CD4-positive, alpha-beta T cell (primary cell): ENCODE results near the gene GAS2. TPM values are rescaled to one million over a fixed set of nuclear protein-coding genes. Genes with fewer than 3 reads are reported as not detected.

Experiments used
- ATAC-seq: fragments of 200-7000 bp; cut with Tn5 transposase; one replicate; pipeline ENCODE4 v1.10.0; 2022; ENCODE audit warnings: mild to moderate bottlenecking; ENCODE audit not compliant: poor library complexity
- CTCF ChIA-PET: fragments of 350-600 bp; sonication (Branson Sonifier 250); formaldehyde crosslinking; loops from one replicate; lab custom pipeline; 2021; ENCODE audit warnings: antibody characterized with exemption, inconsistent platforms; lab: Charles Lee
- POLR2A ChIA-PET: fragments of 350-600 bp; sonication (Branson Sonifier 250); formaldehyde crosslinking; loops from one replicate; lab custom pipeline; 2021; ENCODE audit warnings: antibody characterized with exemption, inconsistent platforms; lab: Charles Lee
- DNase-seq, 14 experiments: peaks; one replicate each; pipeline ENCODE4 v3.0.0-alpha.2; 2013 to 2020; ENCODE audit warnings: mixed read lengths in 2 of 14
- H3K27ac ChIP-seq, 2 donors: one replicate each; pipeline versions ENCODE4 v1.5.1 to v1.7.0; 2013; ENCODE audit warnings: low read length in 2 of 2, low read depth in 1 of 2, mild to moderate bottlenecking in 1 of 2
- H3K27me3 ChIP-seq, 2 experiments: 1 replicate in 1 of 2; 2 replicates in 1 of 2; pipeline versions ENCODE4 v1.6.1 to v1.7.0; 2013; ENCODE audit warnings: low read length in 2 of 2, control low read depth in 1 of 2, mild to moderate bottlenecking in 1 of 2, moderate library complexity in 1 of 2; ENCODE audit not compliant: insufficient read depth in 2 of 2, control insufficient read depth in 1 of 2
- H3K36me3 ChIP-seq: one replicate; pipeline ENCODE4 v1.6.1; 2013; ENCODE audit warnings: low read length, control low read depth; ENCODE audit not compliant: insufficient read depth
- H3K4me1 ChIP-seq: one replicate; pipeline ENCODE4 v1.6.1; 2013; ENCODE audit warnings: low read length, control low read depth; ENCODE audit not compliant: insufficient read depth
- H3K4me3 ChIP-seq: one replicate; pipeline ENCODE4 v1.5.1; 2013; ENCODE audit warnings: mild to moderate bottlenecking, low read length, moderate library complexity
- H3K9me3 ChIP-seq, 2 experiments: 1 replicate in 1 of 2; 2 replicates in 1 of 2; pipeline versions ENCODE4 v1.6.1 to v1.7.0; 2013; ENCODE audit warnings: low read length in 2 of 2, mild to moderate bottlenecking in 2 of 2, control low read depth in 1 of 2, moderate library complexity in 1 of 2; ENCODE audit not compliant: control insufficient read depth in 1 of 2, insufficient read depth in 1 of 2
- H3K27ac Mint-ChIP-seq: one replicate; pipeline ENCODE4 v1.8.0; 2020; ENCODE audit warnings: mixed read lengths
- H3K27me3 Mint-ChIP-seq: one replicate; pipeline ENCODE4 v1.8.0; 2021; ENCODE audit warnings: mixed read lengths
- H3K36me3 Mint-ChIP-seq: one replicate; pipeline ENCODE4 v1.8.0; 2021; ENCODE audit warnings: low read depth, mixed read lengths
- H3K4me1 Mint-ChIP-seq: one replicate; pipeline ENCODE4 v1.8.0; 2021; ENCODE audit warnings: low read depth, mixed read lengths
- H3K4me3 Mint-ChIP-seq: one replicate; pipeline ENCODE4 v1.8.0; 2020; ENCODE audit warnings: mild to moderate bottlenecking, mixed read lengths
- H3K9me3 Mint-ChIP-seq: one replicate; pipeline ENCODE4 v1.8.0; 2020; ENCODE audit warnings: mixed read lengths
- CTCF ChIP-seq: fragments of 200-600 bp; IDR thresholded peaks from one replicate; pipeline ENCODE4 v1.8.0; 2022; ENCODE audit warnings: antibody characterized with exemption, mild to moderate bottlenecking
- intact Hi-C, 2 experiments: fragments of 100-400 bp; cut with DNase I in 1 of 2; cut with micrococcal nuclease in 1 of 2; formaldehyde crosslinking; loops; one replicate each; pipeline versions ENCODE4 v1.15.1 to v1.9.0; 2023 to 2025; cut with DNase I, micrococcal nuclease
- total RNA-seq, 174 experiments: library from RNA in 2 of 174; stranded (reverse) in 2 of 174; gene quantifications; one replicate each; pipeline ENCODE4 v1.2.3 and lab custom pipeline; 2021 to 2026

Gene GAS2
- total RNA-seq, 2 experiments from 2014 or later = 2.2 to 2.9 TPM

GRCh38 chr11:22732588-22732987 is 66.2 kb downstream of the GAS2 start:
- Mint-ChIP-seq H3K4me3 (no peak overlapping the region), H3K27me3 (no peaks in the 10 kb centered on the region), H3K4me1 (no peaks in the 10 kb centered on the region), H3K9me3 (no peaks in the 10 kb centered on the region), H3K27ac (no peak overlapping the region), H3K36me3 (no peaks in the 10 kb centered on the region)
- ChIA-PET POLR2A (no interaction called here), CTCF (no interaction called here)
- Histone ChIP-seq H3K4me3 (no peak overlapping the region), H3K4me1 (no peaks in the 10 kb centered on the region), H3K36me3 (no peaks in the 10 kb centered on the region), H3K27me3 (no peaks in the 10 kb centered on the region), H3K27ac (no peak overlapping the region), H3K9me3 (no peaks in the 10 kb centered on the region)
- no peak for ATAC-seq
- TF ChIP-seq CTCF = no peak
- no peak for DNase-seq
- intact Hi-C loops = no loop called here

- ChIA-PET POLR2A (no interaction called here), CTCF (no interaction called here)
- H3K36me3 Mint-ChIP-seq = no peaks in the 10 kb centered on the region
- Histone ChIP-seq H3K27me3 (no peaks in the 10 kb centered on the region), H3K4me3 (no peak overlapping the region), H3K27ac (no peak overlapping the region), H3K4me1 (no peaks in the 10 kb centered on the region), H3K9me3 (no peaks in the 10 kb centered on the region), H3K36me3 (no peaks in the 10 kb centered on the region)
- no peaks in the 10 kb centered on the region for H3K9me3 Mint-ChIP-seq
- DNase-seq = no peak
- no peak for TF ChIP-seq CTCF
- H3K27me3 Mint-ChIP-seq = no peaks in the 10 kb centered on the region
- intact Hi-C loops = no loop called here
- ATAC-seq = no peak
- no peak overlapping the region for H3K27ac Mint-ChIP-seq
- H3K4me1 Mint-ChIP-seq = no peaks in the 10 kb centered on the region
- no peak overlapping the region for H3K4me3 Mint-ChIP-seq
Observed at GRCh38 chr11:22733475-22734248, 67.3 kb downstream of the GAS2 start.

GRCh38 chr11:22734628-22735345 is 68.4 kb downstream of the GAS2 start:
- H3K36me3 ChIP-seq = no peaks in the 10 kb centered on the region
- intact Hi-C loops = no loop called here
- ATAC-seq (no peak), DNase-seq (no peak)
- POLR2A ChIA-PET = no interaction called here
- Mint-ChIP-seq H3K27ac (no peak overlapping the region), H3K27me3 (no peaks in the 10 kb centered on the region), H3K9me3 (no peaks in the 10 kb centered on the region), H3K4me3 (no peak overlapping the region), H3K36me3 (no peaks in the 10 kb centered on the region), H3K4me1 (no peaks in the 10 kb centered on the region)
- no peak overlapping the region for H3K4me3 ChIP-seq
- no peaks in the 10 kb centered on the region for H3K27me3 ChIP-seq
- H3K9me3 ChIP-seq = no peaks in the 10 kb centered on the region
- CTCF ChIA-PET = no interaction called here
- no peaks in the 10 kb centered on the region for H3K4me1 ChIP-seq
- TF ChIP-seq CTCF = no peak
- H3K27ac ChIP-seq = no peak overlapping the region
